ENCODE results near the gene CTNND2.

CTNND2 gene

GRCh38 chr5:11239261-11240015 lies 664.8 kb downstream of the CTNND2 start:
- no peak for TF ChIP-seq CTCF (conservative IDR thresholded peaks at IDR 0.05)
- TF ChIP-seq ZFX (IDR thresholded peaks at IDR 0.05), result no peak

DNA sequence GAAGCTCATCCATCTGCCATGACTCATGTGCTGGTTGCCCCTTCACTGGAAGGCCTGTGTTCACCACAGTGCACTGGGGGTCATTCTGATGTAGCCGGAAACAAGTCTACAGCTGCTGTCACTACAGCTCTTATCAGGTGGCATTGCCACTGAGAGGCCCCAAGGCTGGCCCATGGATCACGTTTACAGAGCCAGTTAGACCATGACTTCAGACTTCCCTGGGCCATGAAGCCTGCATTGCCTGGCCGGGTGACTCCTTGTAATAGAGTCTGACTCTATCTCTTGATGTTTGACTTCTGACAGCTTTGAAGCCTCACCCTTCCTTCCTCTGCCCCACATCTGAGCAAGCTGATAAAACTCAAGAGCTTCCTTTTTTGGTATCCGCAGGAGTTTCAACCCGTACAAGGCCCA lies 669.7 kb downstream of the CTNND2 start:
- no peak overlapping the region for H3K27ac ChIP-seq
- no peak for TF ChIP-seq ZFX (IDR thresholded peaks at IDR 0.05)
- TF ChIP-seq CTCF (conservative IDR thresholded peaks at IDR 0.05), result no peak

More at GRCh38 chr5:11239261-11240015, 664.8 kb downstream of the CTNND2 start:
- H3K27ac ChIP-seq, result no peak overlapping the region

DNA sequence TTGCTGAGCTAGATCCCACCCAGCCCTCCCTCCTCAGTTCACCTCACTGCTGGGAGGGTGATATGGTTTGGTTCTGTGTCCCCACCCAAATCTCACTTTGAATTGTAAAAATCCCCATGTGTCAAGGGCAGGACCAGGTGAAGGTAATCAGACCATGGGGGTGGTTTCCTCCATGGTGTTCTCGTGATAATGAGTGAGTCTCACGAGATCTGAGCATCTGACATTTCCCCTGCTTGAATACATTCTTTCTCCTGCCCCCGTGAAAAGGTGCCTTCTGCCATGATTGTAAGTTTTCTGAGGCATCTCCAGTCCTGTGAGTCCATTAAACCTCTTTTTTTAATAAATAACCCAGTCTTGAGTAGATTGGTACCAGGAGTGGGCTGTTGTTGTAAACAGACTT lies 673.4 kb downstream of the CTNND2 start:
- TF ChIP-seq ZFX (IDR thresholded peaks at IDR 0.05), result no peak
- no peak overlapping the region for H3K27ac ChIP-seq

- TF ChIP-seq ZFX (IDR thresholded peaks at IDR 0.05) (no peak), CTCF (conservative IDR thresholded peaks at IDR 0.05) (no peak)
- H3K27ac ChIP-seq, result no peak overlapping the region
These were observed 677.2 kb downstream of the CTNND2 start for GRCh38 chr5:11227064-11227463.

DNA sequence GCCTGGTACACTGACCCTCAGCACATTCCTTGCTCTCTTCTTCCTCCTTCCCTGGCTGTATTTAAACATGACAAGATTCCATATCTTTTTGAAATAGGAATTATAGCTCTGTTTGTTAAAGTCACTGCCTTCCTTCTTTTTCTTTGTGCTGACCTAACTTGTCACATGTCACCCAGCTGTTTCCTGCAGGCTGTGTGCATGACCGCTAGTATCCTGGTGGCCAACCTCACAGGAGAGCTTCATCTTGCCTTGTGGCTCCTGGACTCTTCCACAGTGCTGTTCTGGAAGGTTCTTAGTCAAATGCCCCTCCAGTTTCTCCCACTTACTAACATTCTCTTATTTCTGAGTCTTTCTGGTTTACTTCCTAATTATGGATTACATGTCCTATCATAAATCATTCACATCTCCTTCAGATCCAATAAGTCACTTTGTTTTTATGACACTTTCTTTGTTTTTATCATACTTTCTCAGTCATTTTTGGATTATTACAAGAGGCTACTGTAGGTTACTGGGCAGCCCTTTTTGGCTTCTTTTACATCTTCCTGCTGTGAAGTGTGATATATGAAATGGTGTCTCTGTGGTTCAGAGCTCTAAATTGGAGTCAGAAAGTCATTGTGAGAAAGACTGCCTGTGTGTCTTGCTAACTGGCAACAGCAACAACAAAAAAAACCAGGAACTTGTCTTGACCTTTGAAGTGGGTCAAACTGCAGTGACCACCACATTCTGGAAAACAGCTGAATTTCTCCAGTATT lies 679.6 kb downstream of the CTNND2 start:
- no peak overlapping the region for H3K27ac ChIP-seq
- TF ChIP-seq ZFX (IDR thresholded peaks at IDR 0.05) (no peak), CTCF (conservative IDR thresholded peaks at IDR 0.05) (no peak)

- no peak overlapping the region for H3K27ac ChIP-seq
These were observed 682.1 kb downstream of the CTNND2 start for GRCh38 chr5:11222169-11222568.

More at GRCh38 chr5:11222169-11222568, 682.1 kb downstream of the CTNND2 start:
- TF ChIP-seq ZFX (IDR thresholded peaks at IDR 0.05) (no peak), CTCF (conservative IDR thresholded peaks at IDR 0.05) (no peak)

Data from C4-2B (cell line).